Type B pancreatic cell (in vitro differentiated cells): ENCODE results near the gene STAC. TPM values are rescaled to one million over a fixed set of nuclear protein-coding genes. Genes with fewer than 3 reads are reported as not detected.

Experiments
- DNase-seq: peaks from one replicate; pipeline ENCODE4 v3.0.0; 2021; ENCODE audit warnings: mixed read lengths; ENCODE audit not compliant: unreplicated experiment; ENCODE audit errors: extremely low spot score
- H3K27ac Mint-ChIP-seq: 2 replicates; pipeline ENCODE4 v1.8.0; 2021; ENCODE audit warnings: mild to moderate bottlenecking, mixed read lengths
- H3K27me3 Mint-ChIP-seq: 2 replicates; pipeline ENCODE4 v1.8.0; 2021; ENCODE audit warnings: mixed read lengths
- H3K36me3 Mint-ChIP-seq: 2 replicates; pipeline ENCODE4 v1.8.0; 2021; ENCODE audit warnings: mixed read lengths
- H3K4me1 Mint-ChIP-seq: one replicate; pipeline ENCODE4 v1.8.0; 2021; ENCODE audit warnings: mixed read lengths; ENCODE audit not compliant: unreplicated experiment
- H3K4me3 Mint-ChIP-seq: 2 replicates; pipeline ENCODE4 v1.8.0; 2021; ENCODE audit warnings: mild to moderate bottlenecking, mixed read lengths
- H3K9me3 Mint-ChIP-seq: 2 replicates; pipeline ENCODE4 v1.8.0; 2021; ENCODE audit warnings: mixed read lengths
- CTCF ChIP-seq: fragments of 200-600 bp; sonication (generic); conservative IDR thresholded peaks from 2 replicates; pipeline ENCODE4 v1.5.0; 2021; ENCODE audit warnings: antibody characterized with exemption, mild to moderate bottlenecking
- total RNA-seq: library from RNA; stranded (reverse); gene quantifications from 2 replicates; pipeline ENCODE4 v1.2.1, GENCODE V29; 2021; ENCODE audit warnings: low replicate concordance

Gene STAC
- total RNA-seq, 1 donor from 2014 or later: 3.5 TPM

GRCh38 chr3:36399933-36400332 is 19.6 kb downstream of the STAC start:
- Mint-ChIP-seq H3K4me1 (no peaks in the 10 kb centered on the region), H3K27ac (no peak overlapping the region), H3K9me3 (no peaks in the 10 kb centered on the region), H3K27me3 (no peaks in the 10 kb centered on the region), H3K36me3 (no peaks in the 10 kb centered on the region), H3K4me3 (no peak overlapping the region)
- DNase-seq: no peak
- TF ChIP-seq CTCF: no peak

- peaks cover 4% of the 10 kb centered on the region for H3K27me3 Mint-ChIP-seq
- no peaks in the 10 kb centered on the region for H3K36me3 Mint-ChIP-seq
- TF ChIP-seq CTCF: no peak
- H3K4me1 Mint-ChIP-seq: no peaks in the 10 kb centered on the region
- no peak overlapping the region for H3K27ac Mint-ChIP-seq
- no peaks in the 10 kb centered on the region for H3K9me3 Mint-ChIP-seq
- no peak for DNase-seq
- no peak overlapping the region for H3K4me3 Mint-ChIP-seq
Measured at GRCh38 chr3:36401056-36401455, 20.8 kb downstream of the STAC start.

DNA sequence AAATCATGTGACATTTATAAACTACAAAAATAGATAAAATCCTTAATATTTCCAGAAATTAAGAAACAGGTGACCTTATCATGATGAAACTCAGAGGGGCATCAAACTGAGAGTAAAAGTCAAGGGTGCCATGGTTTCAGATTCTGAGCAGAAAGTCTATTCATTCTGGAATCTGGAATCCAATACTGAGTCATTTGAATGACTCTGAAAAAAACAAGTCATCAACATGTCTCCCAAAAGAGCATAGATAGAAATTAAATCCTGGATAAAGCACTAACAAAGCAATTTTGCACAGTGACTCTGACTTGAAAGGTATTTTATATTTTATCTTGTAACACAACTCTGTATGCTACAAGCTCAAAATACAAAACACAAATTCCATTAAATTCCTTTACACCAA is 23.4 kb downstream of the STAC start:
- no peak for TF ChIP-seq CTCF
- Mint-ChIP-seq H3K27me3 (peaks cover 4% of the 10 kb centered on the region), H3K36me3 (no peaks in the 10 kb centered on the region), H3K4me3 (no peak overlapping the region), H3K4me1 (no peaks in the 10 kb centered on the region), H3K27ac (no peak overlapping the region), H3K9me3 (no peaks in the 10 kb centered on the region)
- no peak for DNase-seq

- DNase-seq: no peak
- Mint-ChIP-seq H3K27ac (no peak overlapping the region), H3K27me3 (peaks cover 4% of the 10 kb centered on the region), H3K4me3 (no peak overlapping the region), H3K9me3 (no peaks in the 10 kb centered on the region), H3K4me1 (no peaks in the 10 kb centered on the region), H3K36me3 (no peaks in the 10 kb centered on the region)
- no peak for TF ChIP-seq CTCF
Measured at GRCh38 chr3:36405190-36405589, 24.9 kb downstream of the STAC start.

DNA sequence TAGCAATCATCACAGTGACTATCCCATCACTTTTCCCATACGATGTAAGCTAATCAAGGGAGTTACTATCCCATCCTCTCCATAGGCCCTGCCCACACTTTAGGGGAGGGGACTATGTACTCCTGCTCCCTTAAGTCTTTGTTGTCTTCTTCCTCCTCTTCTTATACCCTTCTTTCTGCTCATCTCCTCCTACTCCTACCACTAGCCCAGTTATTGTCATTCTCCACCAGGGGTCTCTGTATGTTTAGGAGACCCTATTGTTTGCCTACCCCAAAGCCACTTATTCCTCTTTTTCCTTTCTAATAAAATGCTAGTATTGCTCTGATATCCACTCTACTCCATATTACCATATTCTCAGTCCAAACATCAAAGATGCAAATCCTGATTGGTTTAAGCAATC is 27.8 kb downstream of the STAC start:
- no peak for TF ChIP-seq CTCF
- Mint-ChIP-seq H3K36me3 (no peaks in the 10 kb centered on the region), H3K27me3 (peaks cover 4% of the 10 kb centered on the region), H3K9me3 (no peaks in the 10 kb centered on the region), H3K27ac (no peak overlapping the region), H3K4me3 (no peak overlapping the region), H3K4me1 (no peaks in the 10 kb centered on the region)
- no peak for DNase-seq

- H3K9me3 Mint-ChIP-seq: no peaks in the 10 kb centered on the region
- no peak for DNase-seq
- no peak for TF ChIP-seq CTCF
- peaks cover 4% of the 10 kb centered on the region for H3K27me3 Mint-ChIP-seq
- no peak overlapping the region for H3K4me3 Mint-ChIP-seq
- H3K4me1 Mint-ChIP-seq: no peaks in the 10 kb centered on the region
- no peak overlapping the region for H3K27ac Mint-ChIP-seq
- H3K36me3 Mint-ChIP-seq: no peaks in the 10 kb centered on the region
Measured at GRCh38 chr3:36409862-36410261, 29.6 kb downstream of the STAC start.
